ENCODE measurements around the gene TBPL1. TPM values are rescaled to one million over a fixed set of nuclear protein-coding genes. Genes with fewer than 3 reads are reported as not detected.

The TBPL1 gene
- total and polyA plus RNA-seq, 9 of the 15 experiments (the other 6 are each of a cell fraction or from before 2014, with no cell fraction given) = 78.1 to 152 (median 107) TPM

GRCh38 chr6:134004714-134005113 lies 51.7 kb downstream of the TBPL1 start:
- CTCF ChIA-PET (ENCODE audit: low intra/inter-chr PET ratio) = no interaction called here
- Histone ChIP-seq H3K9ac (ENCODE audit: insufficient read depth in 1 of 2, low read depth in 2 of 2, low read length in 2 of 2) (no peak overlapping the region), H3K36me3 (ENCODE audit: control insufficient read depth, insufficient read depth, low read length) (no peaks in the 10 kb centered on the region), H3K4me3 (no peak overlapping the region), H2AFZ (ENCODE audit: low read depth, low read length) (no peak overlapping the region), H3K4me1 (replicated peaks in 1 of 2; ENCODE audit: control insufficient read depth in 2 of 2, insufficient read depth in 2 of 2, low read length in 2 of 2) (peaks cover 0 to 3% of the 10 kb centered on the region in 2 experiments; a peak in 1 of 5 replicates), H3K9me3 (replicated peaks; ENCODE audit: control insufficient read depth, insufficient read depth, low read depth, low read length) (no peaks in the 10 kb centered on the region), H4K20me1 (replicated peaks; ENCODE audit: control insufficient read depth, insufficient read depth, low read length) (no peaks in the 10 kb centered on the region), H3K27ac (ENCODE audit: extremely low read depth, low read depth, low read length) (no peak overlapping the region), H3K27me3 (ENCODE audit: control insufficient read depth in 2 of 2, insufficient read depth in 2 of 2, low read length in 2 of 2) (no peaks in the 10 kb centered on the region), H3K4me2 (ENCODE audit: insufficient read depth, low read length) (no peak overlapping the region), H3K79me2 (ENCODE audit: control insufficient read depth, insufficient read depth, low read length) (no peaks in the 10 kb centered on the region), H3K9me1 (ENCODE audit: control insufficient read depth, insufficient read depth, low read length) (no peaks in the 10 kb centered on the region)
- ATAC-seq (0 out of 3 replicates have a peak, but pooled peaks have one; percentile 34), DNase-seq (ENCODE audit: extremely low read depth in 1 of 4, low spot score in 3 of 4) (no peak), FAIRE-seq (no peak)
- in situ Hi-C loops (cut with MboI) = no loop called here
- WGBS (ENCODE audit: insufficient coverage, low coverage, missing lambda C conversion rate) = 46% methylated on average over 4 of the region's 4 CpGs
- no TSS peak for BruUV-seq (replicated peaks)
- intact Hi-C loops (cut with micrococcal nuclease) = no loop called here
- TF ChIP-seq WHSC1 (IDR thresholded peaks at IDR 0.05; ENCODE audit: low read length) = no peak
- 0 out of 6 replicates have a peak, but pooled peaks of 1 of the 3 experiments have one; percentile 3 for TF ChIP-seq CTCF (IDR thresholded peaks at IDR 0.05 in 2 of 3, conservative IDR thresholded peaks at IDR 0.05 in 1 of 3; ENCODE audit: insufficient read depth in 2 of 3, low read depth in 1 of 3, low read length in 3 of 3)
- TF ChIP-seq RAD21 (CRISPR knock-in tag; conservative IDR thresholded peaks at IDR 0.05 in 1 of 2, IDR thresholded peaks at IDR 0.05 in 1 of 2) = peak in 1 of 2 experiments; percentile 20; a peak in 1 of 4 replicates
- POLR2A ChIA-PET = interaction anchor here (0.7 to 6.6 kb wide), 3 partner anchors 11 to 18 kb away, joined by 4 to 58 read pairs (median 5); no protein-coding TSS in a partner anchor

Data from K562 (cell line).